ENCODE measurements around the gene KCNJ5.

The KCNJ5 gene

GRCh38 chr11:128890543-128891368 is at the start of gene KCNJ5:
TSS of gene KCNJ5 (plus strand) at chr11:128891356. CDS start at chr11:128911274, 19,918 bp downstream.
- peak; percentile 58 to 63 for DNase-seq (ENCODE audit: low read depth in 1 of 2, low spot score in 1 of 2)
- in situ Hi-C loops (cut with HindIII; ENCODE audit: low pct_unique_long_range_greater_than_20kb, low sequenced_read_pairs), result loop anchor here (5.0 kb wide), 1 partner anchor 77 kb away; no protein-coding TSS in a partner anchor
- TF ChIP-seq JUND (IDR thresholded peaks at IDR 0.05; ENCODE audit: low read depth), result no peak

- DNase-seq (ENCODE audit: low read depth in 1 of 2, low spot score in 1 of 2), result no peak
- TF ChIP-seq JUND (IDR thresholded peaks at IDR 0.05; ENCODE audit: low read depth), result no peak
- in situ Hi-C loops (cut with HindIII; ENCODE audit: low pct_unique_long_range_greater_than_20kb, low sequenced_read_pairs), result no loop called here
Observed at GRCh38 chr11:128841461-128842072, 49.6 kb upstream of the KCNJ5 start.

DNA sequence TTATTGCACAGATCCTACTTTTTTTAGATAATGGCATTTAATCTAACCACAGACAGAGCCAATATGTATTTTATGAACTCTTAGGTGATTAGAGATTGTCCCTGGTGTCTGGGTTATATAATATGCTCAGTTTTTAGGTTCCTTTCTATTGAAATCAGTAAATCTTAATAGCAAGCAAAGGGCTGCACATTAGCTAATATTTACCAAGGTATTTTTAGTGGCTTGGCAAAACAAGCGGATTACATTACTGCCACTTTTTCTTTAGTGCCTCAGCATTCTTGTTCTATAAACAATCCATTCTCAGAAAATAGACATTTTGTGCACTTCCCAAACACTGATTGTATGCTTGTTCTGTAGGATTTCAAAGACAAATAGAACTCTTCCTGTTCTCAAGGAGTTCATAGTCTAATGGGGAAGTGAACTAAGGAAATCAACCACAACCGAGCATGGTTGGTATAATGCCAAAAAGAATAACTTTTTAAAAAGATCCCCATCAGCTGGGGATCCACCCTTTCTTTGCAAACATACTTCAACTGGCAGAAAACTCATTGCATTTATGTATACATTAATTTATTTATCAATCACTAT is 47.9 kb upstream of the KCNJ5 start:
- in situ Hi-C loops (cut with HindIII; ENCODE audit: low pct_unique_long_range_greater_than_20kb, low sequenced_read_pairs), result no loop called here
- no peak for TF ChIP-seq JUND (IDR thresholded peaks at IDR 0.05; ENCODE audit: low read depth)
- no peak for DNase-seq (ENCODE audit: low read depth in 1 of 2, low spot score in 1 of 2)

GRCh38 chr11:128845334-128845780 is 45.8 kb upstream of the KCNJ5 start:
- no peak for TF ChIP-seq JUND (IDR thresholded peaks at IDR 0.05; ENCODE audit: low read depth)
- in situ Hi-C loops (cut with HindIII; ENCODE audit: low pct_unique_long_range_greater_than_20kb, low sequenced_read_pairs), result no loop called here
- DNase-seq (ENCODE audit: low read depth in 1 of 2, low spot score in 1 of 2), result no peak

DNA sequence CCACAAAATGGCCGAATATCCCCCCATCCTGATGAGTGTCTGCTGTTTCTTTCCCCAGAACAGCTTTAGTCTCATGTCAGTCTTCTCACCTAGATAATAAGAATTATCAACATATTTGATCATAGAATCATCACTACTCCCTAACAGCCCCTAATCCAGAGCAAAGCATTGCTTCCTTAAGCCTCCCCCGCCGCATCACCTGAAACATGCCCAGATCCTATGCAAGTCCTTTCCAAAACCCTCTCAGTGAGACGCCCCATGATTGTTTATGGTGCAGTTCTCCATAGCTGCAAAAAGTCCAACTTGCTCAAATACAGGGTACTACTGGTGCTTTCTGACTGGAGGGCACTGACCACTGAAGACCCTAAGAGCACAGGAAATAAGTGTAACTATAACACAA is 44.2 kb upstream of the KCNJ5 start:
- TF ChIP-seq JUND (IDR thresholded peaks at IDR 0.05; ENCODE audit: low read depth), result no peak
- DNase-seq (ENCODE audit: low read depth in 1 of 2, low spot score in 1 of 2), result no peak
- in situ Hi-C loops (cut with HindIII; ENCODE audit: low pct_unique_long_range_greater_than_20kb, low sequenced_read_pairs), result no loop called here

DNA sequence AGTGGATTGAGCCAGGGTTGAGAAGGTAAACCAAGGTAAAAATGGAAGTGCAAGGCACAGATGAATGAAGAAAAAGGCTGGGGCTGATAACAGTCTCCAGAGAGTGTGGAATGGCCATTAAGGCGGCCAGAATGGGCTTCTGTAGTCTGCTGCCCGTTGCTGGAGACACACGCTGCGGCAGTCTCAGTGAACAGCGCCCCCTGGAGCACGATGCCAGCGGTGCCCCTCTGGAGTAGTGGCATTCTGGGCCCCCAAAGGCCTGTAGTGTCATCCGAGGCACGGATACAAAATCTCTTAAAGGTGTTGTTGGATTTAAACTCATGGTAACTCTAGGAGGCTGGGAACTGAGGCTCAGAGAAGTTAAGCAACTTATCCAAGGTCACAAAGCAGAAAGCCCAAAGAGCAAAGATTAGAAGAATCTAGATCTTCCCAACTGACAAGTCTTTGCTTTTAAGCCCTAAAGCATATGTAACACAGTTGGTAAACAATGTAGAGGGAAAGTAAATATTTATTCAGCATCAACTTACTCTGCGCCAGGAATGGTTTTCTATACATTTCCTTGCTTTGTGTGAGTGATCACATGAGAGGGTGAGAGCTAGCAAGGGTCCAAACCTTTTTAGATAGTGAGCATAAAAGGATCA is 42.2 kb upstream of the KCNJ5 start:
- DNase-seq (ENCODE audit: low read depth in 1 of 2, low spot score in 1 of 2), result peak in 1 of 2 experiments; percentile 61
- TF ChIP-seq JUND (IDR thresholded peaks at IDR 0.05; ENCODE audit: low read depth), result no peak
- in situ Hi-C loops (cut with HindIII; ENCODE audit: low pct_unique_long_range_greater_than_20kb, low sequenced_read_pairs), result no loop called here

GRCh38 chr11:128852327-128853023 is 38.7 kb upstream of the KCNJ5 start:
- TF ChIP-seq JUND (IDR thresholded peaks at IDR 0.05; ENCODE audit: low read depth), result no peak
- DNase-seq (ENCODE audit: low read depth in 1 of 2, low spot score in 1 of 2), result no peak
- in situ Hi-C loops (cut with HindIII; ENCODE audit: low pct_unique_long_range_greater_than_20kb, low sequenced_read_pairs), result no loop called here

GRCh38 chr11:128853559-128853958 is 37.6 kb upstream of the KCNJ5 start:
- in situ Hi-C loops (cut with HindIII; ENCODE audit: low pct_unique_long_range_greater_than_20kb, low sequenced_read_pairs), result no loop called here
- no peak for TF ChIP-seq JUND (IDR thresholded peaks at IDR 0.05; ENCODE audit: low read depth)
- no peak for DNase-seq (ENCODE audit: low read depth in 1 of 2, low spot score in 1 of 2)

DNA sequence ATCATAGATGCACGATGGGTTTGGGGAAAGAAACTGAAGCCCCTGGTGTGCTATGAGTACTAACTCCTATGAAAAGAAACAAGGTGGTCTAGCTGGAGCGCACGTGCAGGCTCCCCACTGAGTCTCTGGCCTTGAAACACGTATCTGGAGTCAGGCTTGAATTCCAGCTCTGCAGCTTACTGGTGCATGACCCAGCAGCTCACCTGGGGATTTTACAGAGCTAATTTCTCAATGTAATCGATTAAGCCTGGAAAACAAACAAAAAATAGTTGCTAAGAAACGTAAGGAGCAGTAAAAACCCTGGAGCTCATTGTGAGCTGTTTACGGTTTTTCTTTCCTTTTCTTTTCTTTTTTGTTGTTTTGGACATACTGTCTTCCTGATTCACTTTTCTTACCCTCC is 36.3 kb upstream of the KCNJ5 start:
- in situ Hi-C loops (cut with HindIII; ENCODE audit: low pct_unique_long_range_greater_than_20kb, low sequenced_read_pairs), result no loop called here
- no peak for DNase-seq (ENCODE audit: low read depth in 1 of 2, low spot score in 1 of 2)
- TF ChIP-seq JUND (IDR thresholded peaks at IDR 0.05; ENCODE audit: low read depth), result no peak

DNA sequence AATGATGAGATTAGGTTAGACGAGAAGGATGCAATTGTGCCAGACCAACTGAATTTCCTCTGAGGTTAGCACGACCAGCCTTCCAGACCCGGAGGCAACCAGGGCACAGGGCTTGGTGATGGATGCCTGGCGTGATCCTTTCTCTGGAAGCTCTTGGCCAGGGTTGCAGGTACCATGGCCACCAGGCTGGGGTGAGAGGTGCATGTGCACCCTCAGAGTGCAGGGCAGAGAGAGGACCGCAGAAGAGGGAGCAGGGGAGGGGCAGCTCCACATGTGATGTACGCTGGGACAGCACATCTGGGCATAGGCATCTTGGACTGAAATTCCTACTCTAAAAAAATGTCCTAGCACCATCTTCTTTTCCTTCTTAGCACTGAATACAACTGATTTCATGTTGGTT is 34.9 kb upstream of the KCNJ5 start:
- no peak for TF ChIP-seq JUND (IDR thresholded peaks at IDR 0.05; ENCODE audit: low read depth)
- in situ Hi-C loops (cut with HindIII; ENCODE audit: low pct_unique_long_range_greater_than_20kb, low sequenced_read_pairs), result no loop called here
- no peak for DNase-seq (ENCODE audit: low read depth in 1 of 2, low spot score in 1 of 2)

GRCh38 chr11:128857341-128857740 is 33.8 kb upstream of the KCNJ5 start:
- no peak for TF ChIP-seq JUND (IDR thresholded peaks at IDR 0.05; ENCODE audit: low read depth)
- in situ Hi-C loops (cut with HindIII; ENCODE audit: low pct_unique_long_range_greater_than_20kb, low sequenced_read_pairs), result no loop called here
- DNase-seq (ENCODE audit: low read depth in 1 of 2, low spot score in 1 of 2), result no peak
